ENCODE data around the gene SLC2A9. TPM values are rescaled to one million over a fixed set of nuclear protein-coding genes. Genes with fewer than 3 reads are reported as not detected.
A peak's percentile ranks its signal among the peaks of the same experiment; 100 is the strongest.
"Not testable (repeated sequence)": the region's sequence is repeated elsewhere in the genome, so short reads cannot be mapped to it uniquely, and the experiment has no call there.

SLC2A9 gene
- total RNA-seq, 2 experiments from 2014 or later, result 0.54 TPM

GRCh38 chr4:9906996-9907395 is 114.3 kb downstream of the SLC2A9 start:
- Mint-ChIP-seq H3K4me1 (ENCODE audit: low read depth) (peaks cover 6% of the 10 kb centered on the region), H3K27me3 (no peaks in the 10 kb centered on the region), H3K9me3 (no peaks in the 10 kb centered on the region), H3K36me3 (ENCODE audit: low read depth) (no peaks in the 10 kb centered on the region), H3K27ac (no peak overlapping the region), H3K4me3 (no peak overlapping the region)
- no peak for DNase-seq
- ChIA-PET POLR2A (no interaction called here), CTCF (interaction anchor here (1.1 kb wide), 1 partner anchor 108 kb away, joined by 4 read pairs; no protein-coding TSS in a partner anchor)
- TF ChIP-seq CTCF (IDR thresholded peaks at IDR 0.05), result no peak
- intact Hi-C loops (cut with micrococcal nuclease), result no loop called here
- no peak for ATAC-seq

- DNase-seq, result peak; percentile 28
- Mint-ChIP-seq H3K27me3 (no peaks in the 10 kb centered on the region), H3K4me3 (no peak overlapping the region), H3K9me3 (no peaks in the 10 kb centered on the region), H3K27ac (no peak overlapping the region), H3K36me3 (ENCODE audit: low read depth) (no peaks in the 10 kb centered on the region), H3K4me1 (ENCODE audit: low read depth) (peaks cover 6% of the 10 kb centered on the region)
- peak; percentile 71 for ATAC-seq
- CTCF ChIA-PET, result interaction anchor here (0.8 to 2.7 kb wide), 2 partner anchors 8 to 110 kb away, joined by 3 to 20 read pairs; no protein-coding TSS in a partner anchor
- intact Hi-C loops (cut with micrococcal nuclease), result no loop called here
- POLR2A ChIA-PET, result no interaction called here
- TF ChIP-seq CTCF (IDR thresholded peaks at IDR 0.05), result no peak
These were observed 116.2 kb downstream of the SLC2A9 start for GRCh38 chr4:9904976-9905587.

GRCh38 chr4:9903317-9903716 is 118.0 kb downstream of the SLC2A9 start:
- no peak for ATAC-seq
- no peaks in the 10 kb centered on the region for H3K36me3 Mint-ChIP-seq (ENCODE audit: low read depth)
- peaks cover 6% of the 10 kb centered on the region for H3K4me1 Mint-ChIP-seq (ENCODE audit: low read depth)
- H3K27ac Mint-ChIP-seq, result no peak overlapping the region
- intact Hi-C loops (cut with micrococcal nuclease), result no loop called here
- TF ChIP-seq CTCF (IDR thresholded peaks at IDR 0.05), result no peak
- DNase-seq, result no peak
- CTCF ChIA-PET, result interaction anchor here (2.7 kb wide), 1 partner anchor 112 kb away, joined by 20 read pairs; no protein-coding TSS in a partner anchor
- H3K4me3 Mint-ChIP-seq, result no peak overlapping the region
- POLR2A ChIA-PET, result no interaction called here
- no peaks in the 10 kb centered on the region for H3K27me3 Mint-ChIP-seq
- H3K9me3 Mint-ChIP-seq, result no peaks in the 10 kb centered on the region

GRCh38 chr4:9901257-9901656 is 120.0 kb downstream of the SLC2A9 start:
- no peak for ATAC-seq
- Mint-ChIP-seq H3K4me1 (ENCODE audit: low read depth) (peaks cover 6% of the 10 kb centered on the region), H3K27me3 (peaks cover under 1% of the 10 kb centered on the region), H3K9me3 (no peaks in the 10 kb centered on the region), H3K36me3 (ENCODE audit: low read depth) (no peaks in the 10 kb centered on the region), H3K27ac (no peak overlapping the region), H3K4me3 (no peak overlapping the region)
- DNase-seq, result no peak
- no peak for TF ChIP-seq CTCF (IDR thresholded peaks at IDR 0.05)
- POLR2A ChIA-PET, result interaction anchor here (0.9 kb wide), 1 partner anchor 10 kb away, joined by 3 read pairs; no protein-coding TSS in a partner anchor
- intact Hi-C loops (cut with micrococcal nuclease), result no loop called here
- CTCF ChIA-PET, result interaction anchor here (1.3 to 1.9 kb wide), 3 partner anchors 17 to 136 kb away, joined by 3 to 5 read pairs (median 4); no protein-coding TSS in a partner anchor

- ChIA-PET CTCF (interaction anchor here (1.3 to 1.9 kb wide), 4 partner anchors 10 to 136 kb away, joined by 3 to 5 read pairs (median 4); no protein-coding TSS in a partner anchor), POLR2A (interaction anchor here (0.9 kb wide), 1 partner anchor 9 kb away, joined by 3 read pairs; no protein-coding TSS in a partner anchor)
- DNase-seq; H3K4me1 Mint-ChIP-seq (ENCODE audit: low read depth); H3K9me3 Mint-ChIP-seq; H3K36me3 Mint-ChIP-seq (ENCODE audit: low read depth); ATAC-seq; H3K27me3 Mint-ChIP-seq; H3K27ac Mint-ChIP-seq; H3K4me3 Mint-ChIP-seq; intact Hi-C loops (cut with micrococcal nuclease): not testable (repeated sequence)
These were observed 120.7 kb downstream of the SLC2A9 start for GRCh38 chr4:9900633-9901032.

All from activated CD8-positive, alpha-beta T cell treated with anti-CD3 and anti-CD28 coated beads for 36 hours (primary cell).